PC-3 (cell line): ENCODE data around the gene HMGCS1.

Source experiments
- CTCF ChIP-seq: fragments of 300-600 bp; sonication (generic); conservative IDR thresholded peaks from 2 replicates; pipeline ENCODE4 v1.5.1; 2017; ENCODE audit warnings: antibody characterized with exemption, low read depth, mild to moderate bottlenecking, low read length
- EZH2 ChIP-seq: fragments of 300-600 bp; sonication (generic); IDR thresholded peaks from one replicate; pipeline ENCODE4 v1.6.1; 2017; ENCODE audit warnings: antibody characterized with exemption, mild to moderate bottlenecking, low read length; ENCODE audit not compliant: unreplicated experiment
- EZH2phosphoT487 ChIP-seq: fragments of 300-600 bp; sonication (generic); IDR thresholded peaks from 2 replicates; pipeline ENCODE4 v1.6.1; 2018; ENCODE audit warnings: mild to moderate bottlenecking, antibody characterized with exemption, low read length, borderline replicate concordance

- TF ChIP-seq CTCF (no peak), EZH2 (no peak), EZH2phosphoT487 (no peak)
Measured at GRCh38 chr5:43358726-43359125, 45.5 kb upstream of the HMGCS1 start.
